Neutrophil (primary cell): ENCODE results near the gene FBXO39.
"Not testable (repeated sequence)": the region's sequence is repeated elsewhere in the genome, so short reads cannot be mapped to it uniquely, and the experiment has no call there.

Source experiments
- H3K27ac ChIP-seq: fragments of 200-600 bp; sonication (generic); 2 replicates; pipeline ENCODE4 v1.5.1; 2016; ENCODE audit warnings: mild to moderate bottlenecking, moderate library complexity
- H3K27me3 ChIP-seq: fragments of 200-600 bp; sonication (generic); 2 replicates; pipeline ENCODE4 v1.6.0; 2016; ENCODE audit warnings: mild to moderate bottlenecking
- H3K36me3 ChIP-seq: fragments of 200-600 bp; sonication (generic); 2 replicates; pipeline ENCODE4 v1.5.1; 2017
- H3K4me1 ChIP-seq, 2 experiments: fragments of 200-600 bp in 1 of 2; sonication (generic) in 1 of 2; 1 replicate in 1 of 2; 2 replicates in 1 of 2; pipeline versions ENCODE4 v1.5.1 to v1.6.1; 2013 to 2016; ENCODE audit warnings: low read depth in 1 of 2, low read length in 1 of 2, mild to moderate bottlenecking in 1 of 2, moderate library complexity in 1 of 2; ENCODE audit not compliant: control insufficient read depth in 1 of 2, insufficient read depth in 1 of 2
- H3K4me3 ChIP-seq, 2 experiments: fragments of 200-600 bp in 1 of 2; sonication (generic) in 1 of 2; 1 replicate in 1 of 2; 2 replicates in 1 of 2; pipeline ENCODE4 v1.5.1; 2013 to 2016; ENCODE audit warnings: low read depth in 1 of 2, low read length in 1 of 2, mild to moderate bottlenecking in 1 of 2, moderate library complexity in 1 of 2
- H3K9me3 ChIP-seq: fragments of 200-600 bp; sonication (generic); 2 replicates; pipeline ENCODE4 v1.5.1; 2016
- TF ChIP-seq, protein P1 (sequence below): fragments of 200-600 bp; sonication (generic); IDR thresholded peaks from 2 replicates; pipeline ENCODE4 v1.5.1; 2016; ENCODE audit warnings: antibody characterized with exemption

FBXO39 gene

DNA sequence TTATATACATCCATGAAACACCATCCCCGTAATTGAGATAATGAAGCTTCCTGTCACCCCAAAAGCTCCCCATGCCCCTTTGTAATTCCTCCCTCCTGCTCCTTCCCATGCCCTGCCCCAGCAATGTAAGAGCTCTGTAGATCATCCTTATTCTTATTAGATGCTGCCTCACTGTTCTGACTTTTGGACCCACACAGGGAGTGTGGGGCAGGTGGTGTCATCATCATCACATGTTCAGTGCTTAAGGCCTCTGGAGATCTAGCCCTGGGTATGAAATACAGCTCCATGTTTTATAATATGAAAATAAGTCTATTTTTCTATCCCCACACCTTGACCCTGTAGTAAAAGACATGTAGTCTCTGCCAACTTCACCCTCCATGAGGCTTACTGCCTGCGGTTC is 18.3 kb upstream of the FBXO39 start:
- no peak overlapping the region for H3K4me3 ChIP-seq
- H3K27ac ChIP-seq, result no peak overlapping the region
- peaks cover 43% of the 10 kb centered on the region for H3K36me3 ChIP-seq
- TF ChIP-seq, protein P1, sequence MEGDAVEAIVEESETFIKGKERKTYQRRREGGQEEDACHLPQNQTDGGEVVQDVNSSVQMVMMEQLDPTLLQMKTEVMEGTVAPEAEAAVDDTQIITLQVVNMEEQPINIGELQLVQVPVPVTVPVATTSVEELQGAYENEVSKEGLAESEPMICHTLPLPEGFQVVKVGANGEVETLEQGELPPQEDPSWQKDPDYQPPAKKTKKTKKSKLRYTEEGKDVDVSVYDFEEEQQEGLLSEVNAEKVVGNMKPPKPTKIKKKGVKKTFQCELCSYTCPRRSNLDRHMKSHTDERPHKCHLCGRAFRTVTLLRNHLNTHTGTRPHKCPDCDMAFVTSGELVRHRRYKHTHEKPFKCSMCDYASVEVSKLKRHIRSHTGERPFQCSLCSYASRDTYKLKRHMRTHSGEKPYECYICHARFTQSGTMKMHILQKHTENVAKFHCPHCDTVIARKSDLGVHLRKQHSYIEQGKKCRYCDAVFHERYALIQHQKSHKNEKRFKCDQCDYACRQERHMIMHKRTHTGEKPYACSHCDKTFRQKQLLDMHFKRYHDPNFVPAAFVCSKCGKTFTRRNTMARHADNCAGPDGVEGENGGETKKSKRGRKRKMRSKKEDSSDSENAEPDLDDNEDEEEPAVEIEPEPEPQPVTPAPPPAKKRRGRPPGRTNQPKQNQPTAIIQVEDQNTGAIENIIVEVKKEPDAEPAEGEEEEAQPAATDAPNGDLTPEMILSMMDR, result no peak
- no peaks in the 10 kb centered on the region for H3K27me3 ChIP-seq
- peaks cover 28 to 32% of the 10 kb centered on the region in 2 experiments for H3K4me1 ChIP-seq
- no peaks in the 10 kb centered on the region for H3K9me3 ChIP-seq

- TF ChIP-seq, protein P1, result no peak
- no peaks in the 10 kb centered on the region for H3K27me3 ChIP-seq
- H3K9me3 ChIP-seq, result no peaks in the 10 kb centered on the region
- H3K27ac ChIP-seq, result no peak overlapping the region
- H3K4me3 ChIP-seq, result no peak overlapping the region
- H3K36me3 ChIP-seq, result peaks cover 54% of the 10 kb centered on the region
- H3K4me1 ChIP-seq, result peaks cover 7% of the 10 kb centered on the region in 2 experiments
Measured at GRCh38 chr17:6761779-6762178, 14.2 kb upstream of the FBXO39 start.

DNA sequence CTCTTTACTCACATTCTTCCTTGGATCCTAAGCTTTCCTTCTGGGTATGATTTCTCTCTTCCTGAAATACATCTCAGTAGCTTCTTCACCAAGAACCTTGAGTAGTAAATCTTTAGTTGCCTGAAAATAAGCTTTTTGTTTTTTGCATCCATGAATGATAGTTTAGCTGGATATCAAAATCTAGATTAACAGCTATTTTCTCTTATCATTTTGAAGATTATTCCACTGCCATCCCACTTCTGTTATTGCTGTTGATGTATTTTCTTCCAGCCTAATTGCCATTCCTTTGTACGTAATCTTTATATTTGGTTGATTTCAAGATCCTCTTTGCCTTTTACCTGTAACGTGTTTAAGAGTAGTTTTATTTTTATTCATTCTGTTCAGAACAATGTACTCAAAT is 7.6 kb upstream of the FBXO39 start:
- Histone ChIP-seq H3K27me3 (no peaks in the 10 kb centered on the region), H3K9me3 (no peaks in the 10 kb centered on the region), H3K27ac (no peak overlapping the region), H3K4me1 (no peaks in the 10 kb centered on the region), H3K4me3 (no peak overlapping the region), H3K36me3 (peaks cover 49% of the 10 kb centered on the region)
- TF ChIP-seq, protein P1, result no peak

DNA sequence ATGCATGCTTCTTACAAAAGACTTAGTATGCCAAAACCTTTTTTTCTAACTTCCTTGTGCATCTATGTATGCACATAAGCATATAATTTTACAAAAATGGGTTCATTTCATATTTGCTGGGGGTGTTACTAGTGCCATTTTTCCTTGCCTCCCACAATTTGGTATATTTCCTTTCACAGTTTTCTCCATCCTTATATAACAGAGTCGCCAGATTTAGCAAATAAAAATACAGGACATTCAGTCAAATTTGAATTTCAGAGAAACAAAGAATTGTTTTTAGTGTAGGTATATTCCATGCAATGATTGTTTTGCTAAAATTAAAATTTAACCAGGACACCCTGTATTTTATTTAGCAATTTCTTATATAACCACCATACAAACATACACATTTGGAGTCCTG is 4.0 kb upstream of the FBXO39 start:
- no peaks in the 10 kb centered on the region for H3K9me3 ChIP-seq
- H3K4me1 ChIP-seq, result no peaks in the 10 kb centered on the region
- TF ChIP-seq, protein P1, result no peak
- H3K27me3 ChIP-seq, result peaks cover 27% of the 10 kb centered on the region
- H3K27ac ChIP-seq, result no peak overlapping the region
- no peak overlapping the region for H3K4me3 ChIP-seq
- peaks cover 37% of the 10 kb centered on the region for H3K36me3 ChIP-seq

DNA sequence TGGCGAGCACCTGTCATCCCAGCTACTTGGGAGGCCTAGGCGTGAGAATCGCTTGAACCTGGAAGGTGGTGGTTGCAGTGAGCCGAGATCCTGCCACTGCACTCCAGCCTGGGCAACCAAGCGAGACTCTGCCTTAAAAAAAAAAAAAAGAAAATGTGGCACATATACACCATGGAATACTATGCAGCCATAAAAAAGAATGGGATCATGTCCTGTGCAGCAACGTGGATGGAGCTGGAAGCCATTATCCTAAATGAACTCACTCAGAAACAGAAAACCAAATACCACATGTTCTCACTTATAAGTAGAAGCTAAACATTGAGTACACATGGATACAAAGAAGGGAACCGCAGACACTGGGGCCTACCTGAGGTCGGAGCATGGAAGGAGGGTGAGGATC is 1.1 kb upstream of the FBXO39 start:
- not testable (repeated sequence) for H3K4me3 ChIP-seq, H3K9me3 ChIP-seq, H3K27ac ChIP-seq, H3K4me1 ChIP-seq
- Histone ChIP-seq H3K36me3 (peaks cover 29% of the 10 kb centered on the region), H3K27me3 (peaks cover 56% of the 10 kb centered on the region)

GRCh38 chr17:6779411-6779810 is 3.4 kb downstream of the FBXO39 start:
- Histone ChIP-seq H3K4me3 (no peak overlapping the region), H3K27ac (no peak overlapping the region), H3K9me3 (no peaks in the 10 kb centered on the region), H3K4me1 (no peaks in the 10 kb centered on the region), H3K36me3 (no peaks in the 10 kb centered on the region), H3K27me3 (peaks cover 100% of the 10 kb centered on the region)
- TF ChIP-seq, protein P1, result no peak
